NB4 (cell line): ENCODE measurements around the gene VENTX.

Experiments
- CTCF ChIP-seq: IDR thresholded peaks from one replicate; pipeline ENCODE4 v1.5.1; 2012; ENCODE audit warnings: low read depth, low read length
- POLR2A ChIP-seq: IDR thresholded peaks from 2 replicates; pipeline ENCODE4 v1.6.1; 2011; ENCODE audit warnings: mild to moderate bottlenecking; ENCODE audit not compliant: insufficient read length; ENCODE audit errors: extremely low read depth
- TF ChIP-seq, protein P1 (sequence below): IDR thresholded peaks from 2 replicates; pipeline ENCODE4 v1.6.1; 2011; ENCODE audit warnings: low read depth, low read length

DNA sequence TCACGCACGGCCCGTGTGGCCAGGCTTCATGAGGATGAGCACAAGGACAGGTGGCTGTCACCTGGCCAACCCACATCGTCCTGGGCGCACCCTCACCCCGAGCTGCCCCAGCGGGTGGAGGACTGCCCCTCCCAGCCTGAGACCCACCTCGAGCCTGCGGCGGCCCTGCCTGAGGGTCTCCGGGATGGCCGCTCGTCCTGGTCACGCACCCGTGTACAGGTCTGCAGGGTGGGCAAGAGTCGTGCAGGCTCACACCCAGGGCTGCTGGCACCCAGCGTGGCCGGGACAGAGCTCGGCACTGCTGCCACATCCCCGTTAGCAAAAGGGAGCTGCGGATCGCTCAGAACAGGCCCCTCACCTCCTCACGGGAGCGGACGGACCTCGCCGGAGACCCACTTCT is 22.1 kb upstream of the VENTX start:
- TF ChIP-seq CTCF: no peak
- TF ChIP-seq POLR2A: no peak
- TF ChIP-seq, protein P1, sequence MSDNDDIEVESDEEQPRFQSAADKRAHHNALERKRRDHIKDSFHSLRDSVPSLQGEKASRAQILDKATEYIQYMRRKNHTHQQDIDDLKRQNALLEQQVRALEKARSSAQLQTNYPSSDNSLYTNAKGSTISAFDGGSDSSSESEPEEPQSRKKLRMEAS: no peak
